ENCODE results near the gene ASRGL1.
"Not testable (repeated sequence)": the region's sequence is repeated elsewhere in the genome, so short reads cannot be mapped to it uniquely, and the experiment has no call there.

Gene ASRGL1

DNA sequence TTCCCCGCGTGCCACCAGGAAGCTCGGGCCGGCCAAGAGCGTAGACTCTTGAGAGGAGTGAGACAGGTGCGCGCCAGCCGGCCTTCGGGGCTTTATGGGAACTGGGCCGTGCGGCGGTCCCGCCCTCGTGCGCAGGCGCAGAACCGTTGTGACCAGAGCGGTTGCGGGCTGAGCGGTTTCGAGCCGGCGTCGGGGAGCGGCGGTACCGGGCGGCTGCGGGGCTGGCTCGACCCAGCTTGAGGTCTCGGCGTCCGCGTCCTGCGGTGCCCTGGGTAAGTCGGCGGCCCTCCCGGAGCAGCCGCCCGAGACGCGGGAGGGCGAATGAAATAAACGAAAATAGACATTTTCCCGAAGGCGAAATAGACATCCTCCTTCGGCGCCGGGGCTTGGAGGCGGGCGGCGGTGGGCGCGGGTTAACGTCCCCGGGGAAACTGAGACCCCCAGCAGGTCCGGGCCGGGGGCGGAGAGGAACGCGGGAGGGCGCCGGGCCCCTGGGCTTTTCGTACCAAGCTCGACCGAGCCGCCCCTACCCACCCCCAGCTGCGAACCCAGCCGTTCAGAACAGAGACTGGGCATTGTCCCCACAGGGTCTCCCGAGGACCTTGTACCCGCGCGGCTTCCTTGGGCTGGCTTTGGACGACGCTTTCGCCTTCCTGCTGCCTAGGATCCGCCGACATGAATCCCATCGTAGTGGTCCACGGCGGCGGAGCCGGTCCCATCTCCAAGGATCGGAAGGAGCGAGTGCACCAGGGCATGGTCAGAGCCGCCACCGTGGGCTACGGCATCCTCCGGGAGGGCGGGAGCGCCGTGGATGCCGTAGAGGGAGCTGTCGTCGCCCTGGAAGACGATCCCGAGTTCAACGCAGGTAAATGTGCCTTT is at the start of gene ASRGL1:
TSS of gene ASRGL1 (plus strand) at position 146 of the 879 bp plus-strand sequence. CDS start at position 676, 530 bp downstream.
- no peak for DNase-seq

DNA sequence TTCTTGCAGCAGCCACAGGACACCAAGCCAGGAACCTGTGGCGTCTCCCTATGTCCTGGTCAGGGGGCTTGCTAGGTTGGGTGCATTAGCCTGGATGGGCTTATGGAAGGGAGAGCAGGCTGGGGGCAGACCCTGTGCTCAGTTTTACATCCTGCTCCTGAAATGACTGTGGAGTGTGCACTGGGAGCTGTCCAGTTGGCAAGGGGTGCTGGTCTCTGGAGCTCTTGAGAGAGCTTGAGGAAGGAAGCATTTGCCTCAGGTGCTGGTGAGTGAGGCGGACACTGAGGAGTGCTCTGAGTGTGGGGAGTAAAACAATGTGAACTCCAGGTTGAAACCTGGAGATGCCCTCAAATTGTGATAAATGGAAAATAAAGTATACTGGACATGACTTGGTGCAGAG is 41.7 kb upstream of the ASRGL1 start:
- no peak for DNase-seq

DNA sequence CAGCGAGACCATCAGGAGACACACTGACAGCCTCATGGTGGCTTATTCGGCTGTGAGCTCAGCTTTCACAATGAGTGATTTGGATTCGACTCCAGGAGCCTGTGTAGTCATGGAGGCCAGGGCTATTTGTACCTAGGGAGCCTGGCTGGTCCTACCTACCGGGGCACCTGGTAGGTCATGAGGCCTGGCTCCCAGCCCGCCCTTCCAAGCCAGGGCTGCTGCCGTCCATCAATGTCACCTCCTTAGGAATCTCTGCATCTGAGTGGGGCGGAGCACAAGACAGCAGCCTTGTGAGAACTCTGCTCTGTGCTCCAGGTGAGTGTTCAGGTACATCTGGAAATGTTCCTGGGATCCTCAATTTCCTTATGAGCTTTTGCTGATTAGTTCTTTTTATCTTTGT is 38.3 kb upstream of the ASRGL1 start, which contains the start of gene SCGB1D4:
TSS of gene SCGB1D4 (minus strand) at position 101 of the 400 bp plus-strand sequence. CDS start at position 36, 65 bp downstream.
- no peak for DNase-seq

DNA sequence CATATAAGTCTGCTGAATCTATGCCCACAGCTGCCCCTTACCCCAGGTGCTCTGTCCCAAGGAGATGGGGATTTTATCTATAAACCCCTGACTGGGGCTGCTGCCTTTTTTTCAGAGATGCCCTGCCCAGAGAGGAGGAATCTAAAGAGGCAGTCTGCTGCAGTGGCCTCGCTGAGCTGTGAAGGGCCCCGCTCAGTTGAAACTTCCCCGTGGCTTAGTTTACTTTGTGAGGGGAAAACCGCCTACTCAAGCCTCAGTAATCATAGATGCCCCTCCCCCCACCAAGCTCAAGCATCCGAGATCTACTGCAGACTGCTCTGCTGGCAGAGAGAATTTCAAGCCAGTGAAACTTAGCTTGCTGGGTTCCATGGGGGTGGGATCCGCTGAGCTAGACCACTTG is 31.0 kb upstream of the ASRGL1 start:
- DNase-seq = no peak

DNA sequence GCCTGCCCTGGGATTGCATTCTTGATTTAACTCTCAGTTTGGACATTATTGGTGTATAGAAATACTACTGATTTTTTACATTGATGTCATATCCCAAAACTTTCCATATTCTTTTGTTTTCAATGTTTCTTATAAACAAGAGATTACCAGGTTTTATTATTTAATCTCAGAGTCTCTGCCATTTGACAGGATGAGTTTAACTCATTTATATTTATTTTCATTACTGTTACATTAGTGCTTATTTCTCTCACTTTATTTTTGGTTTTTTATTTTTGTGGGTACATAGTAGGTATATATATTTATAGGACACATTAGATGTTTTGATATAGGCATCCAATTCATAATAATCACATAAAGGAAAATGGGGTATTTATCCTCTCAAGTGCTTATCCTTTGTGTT is 29.3 kb upstream of the ASRGL1 start:
- DNase-seq = no peak

DNA sequence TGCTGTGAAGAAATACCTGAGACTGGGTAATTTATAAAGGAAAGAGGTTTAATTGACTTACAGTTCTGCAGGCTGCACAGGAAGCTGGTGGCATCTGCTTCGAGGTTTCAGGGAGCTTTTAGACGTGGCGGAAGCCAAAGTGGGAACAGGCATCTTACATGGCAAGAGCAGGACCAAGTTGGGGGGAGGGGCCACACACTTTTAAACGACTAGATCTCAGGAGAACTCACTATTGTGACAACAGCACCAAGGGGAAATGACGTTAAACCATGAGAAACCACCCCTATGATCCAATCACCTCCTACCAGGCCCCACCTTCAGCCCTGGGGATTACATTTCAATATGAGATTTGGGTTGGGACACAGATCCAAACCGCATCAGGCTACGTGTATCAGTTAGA is 27.3 kb upstream of the ASRGL1 start:
- DNase-seq = no peak

DNA sequence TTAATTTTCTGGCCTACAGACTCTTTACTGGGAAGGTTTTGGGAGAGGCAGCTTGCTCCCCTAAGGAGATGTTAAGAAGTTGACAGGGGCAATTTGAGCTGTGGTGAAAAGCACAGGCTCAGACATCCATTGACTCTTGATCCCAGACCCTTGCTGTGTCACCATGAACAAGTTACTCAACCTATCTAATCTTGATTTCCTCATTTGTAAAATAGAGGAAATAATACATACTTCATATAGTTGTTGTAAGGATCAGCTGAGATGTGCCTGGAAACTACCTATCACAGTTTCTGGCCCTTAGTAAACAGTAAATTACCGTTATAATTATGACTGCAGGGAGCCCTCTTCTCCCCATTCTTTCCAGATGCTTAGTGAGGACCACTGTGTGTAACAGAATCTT is 21.8 kb upstream of the ASRGL1 start:
- no peak for DNase-seq

DNA sequence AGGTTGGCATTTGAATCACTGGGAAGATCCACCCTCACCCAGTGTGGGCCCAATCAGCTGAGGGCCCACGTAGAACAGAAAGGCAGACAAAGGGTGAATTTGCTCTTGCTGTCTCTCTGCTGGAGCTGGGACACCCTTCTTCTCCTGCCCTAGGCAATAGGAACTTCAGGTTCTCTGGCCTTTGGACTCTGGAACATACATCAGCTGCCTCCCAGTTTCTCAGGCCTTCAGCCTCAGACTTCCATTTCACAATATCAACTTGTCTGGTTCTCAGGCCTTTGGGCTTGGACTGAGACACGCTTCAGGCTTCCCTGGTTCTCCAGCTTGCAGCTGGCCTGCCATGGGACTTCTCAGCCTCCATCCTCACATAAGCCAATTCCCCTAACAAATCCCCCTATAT is 14.7 kb upstream of the ASRGL1 start:
- no peak for DNase-seq

DNA sequence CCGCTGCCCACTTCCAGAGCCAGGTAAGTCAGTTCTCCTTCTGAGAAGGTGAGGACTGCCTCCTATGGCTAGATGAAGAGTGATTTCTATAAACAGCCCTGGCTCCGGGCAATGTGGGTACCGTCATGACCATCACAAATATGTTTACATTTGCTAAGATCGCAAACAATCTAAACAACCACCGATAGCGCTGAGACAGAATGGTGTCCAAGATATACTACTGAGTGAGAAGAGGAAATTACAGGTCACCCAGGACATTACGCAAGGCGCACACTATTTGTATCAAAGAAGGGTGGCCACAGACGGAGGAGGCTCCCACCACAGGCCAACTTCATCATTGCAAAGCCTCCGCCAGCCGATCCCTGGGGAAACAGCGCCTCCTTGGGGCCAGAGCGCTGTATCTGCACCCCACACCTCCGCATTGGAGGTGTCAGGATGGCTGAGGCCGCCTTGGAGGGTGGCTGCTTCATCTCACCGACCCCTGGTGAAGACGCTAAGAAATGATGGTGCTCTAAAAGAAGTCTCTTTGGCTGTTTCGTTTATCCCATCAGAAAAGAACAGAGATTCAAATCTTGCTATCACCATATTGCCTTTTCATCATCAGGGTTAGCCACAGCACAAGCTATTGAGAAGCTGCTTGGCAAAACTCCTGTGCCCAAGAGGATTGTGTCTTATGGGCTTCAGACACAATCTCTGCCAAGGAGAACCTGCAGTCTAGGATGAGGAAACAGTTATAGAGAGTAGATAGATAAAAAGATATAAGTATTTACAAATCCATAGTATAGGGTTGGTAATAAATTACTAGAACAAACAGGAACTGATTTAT is 12.3 kb upstream of the ASRGL1 start:
- no peak for DNase-seq

DNA sequence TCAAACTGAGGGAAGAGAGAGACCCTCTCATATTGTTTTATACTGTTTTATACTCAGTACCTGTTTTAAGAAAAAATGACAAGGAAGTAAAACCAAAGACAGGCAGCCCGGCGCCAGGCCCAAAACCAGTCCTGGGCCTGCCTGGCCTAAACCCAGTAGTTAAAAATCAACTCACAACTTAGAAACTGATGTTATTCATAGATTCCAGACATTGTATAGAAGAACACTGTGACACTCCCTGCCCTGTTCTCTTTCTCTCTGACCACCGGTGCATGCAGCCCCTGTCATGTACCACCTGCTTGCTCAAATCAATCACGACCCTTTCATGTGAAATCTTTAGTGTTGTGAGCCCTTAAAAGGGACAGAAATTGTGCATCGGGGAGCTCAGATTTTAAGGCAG is 11.5 kb upstream of the ASRGL1 start:
- not testable (repeated sequence) for DNase-seq

DNA sequence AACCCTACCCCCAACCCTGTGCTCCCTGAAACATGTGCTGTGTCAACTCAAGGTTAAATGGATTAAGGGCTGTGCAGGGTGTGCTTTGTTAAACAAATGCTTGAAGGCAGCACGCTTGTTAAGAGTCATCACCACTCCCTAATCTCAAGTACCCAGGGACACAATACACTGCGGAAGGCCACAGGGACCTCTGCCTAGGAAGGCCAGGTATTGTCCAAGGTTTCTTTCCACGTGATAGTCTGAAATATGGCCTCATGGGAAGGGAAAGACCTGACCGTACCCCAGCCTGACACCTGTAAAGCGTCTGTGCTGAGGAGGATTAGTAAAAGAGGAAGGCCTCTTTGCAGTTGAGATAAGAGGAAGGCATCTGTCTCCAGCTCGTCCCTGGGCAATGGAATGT is 10.5 kb upstream of the ASRGL1 start:
- DNase-seq = not testable (repeated sequence)

DNA sequence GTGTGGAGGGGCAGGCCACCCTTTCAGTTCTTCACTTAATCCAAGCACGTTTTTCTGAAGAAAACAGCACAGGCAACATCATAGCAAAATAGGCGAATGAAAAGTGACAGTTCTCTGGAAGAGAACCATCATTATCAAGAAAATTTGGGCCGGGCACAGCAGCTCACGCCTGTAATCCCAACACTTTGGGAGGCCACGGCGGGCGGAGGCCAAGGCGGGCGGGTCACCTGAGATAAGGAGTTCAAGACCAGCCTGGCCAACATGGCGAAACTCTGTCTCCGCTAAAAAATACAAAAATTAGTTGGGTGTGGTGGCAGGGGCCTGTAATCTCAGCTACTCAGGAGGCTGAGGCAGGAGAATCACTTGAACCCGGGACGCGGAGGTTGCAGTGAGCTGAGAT is 9.7 kb upstream of the ASRGL1 start:
- not testable (repeated sequence) for DNase-seq

DNA sequence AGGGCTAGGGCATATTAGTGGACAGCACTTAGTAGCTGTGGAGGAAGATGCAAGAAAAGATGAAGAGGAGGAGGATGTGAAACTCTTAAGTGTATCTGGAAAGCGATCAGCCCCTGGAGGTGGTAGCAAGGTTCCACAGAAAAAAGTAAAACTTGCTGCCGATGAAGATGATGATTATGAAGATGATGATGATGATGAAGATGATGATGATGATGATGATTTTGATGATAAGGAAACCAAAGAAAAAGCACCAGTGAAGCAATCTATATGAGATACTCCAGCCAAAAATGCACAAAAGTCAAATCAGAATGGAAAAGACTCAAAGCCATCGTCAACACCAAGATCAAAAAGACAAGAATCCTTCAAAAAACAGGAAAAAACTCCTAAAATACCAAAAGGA is 6.0 kb upstream of the ASRGL1 start:
- not testable (repeated sequence) for DNase-seq

DNA sequence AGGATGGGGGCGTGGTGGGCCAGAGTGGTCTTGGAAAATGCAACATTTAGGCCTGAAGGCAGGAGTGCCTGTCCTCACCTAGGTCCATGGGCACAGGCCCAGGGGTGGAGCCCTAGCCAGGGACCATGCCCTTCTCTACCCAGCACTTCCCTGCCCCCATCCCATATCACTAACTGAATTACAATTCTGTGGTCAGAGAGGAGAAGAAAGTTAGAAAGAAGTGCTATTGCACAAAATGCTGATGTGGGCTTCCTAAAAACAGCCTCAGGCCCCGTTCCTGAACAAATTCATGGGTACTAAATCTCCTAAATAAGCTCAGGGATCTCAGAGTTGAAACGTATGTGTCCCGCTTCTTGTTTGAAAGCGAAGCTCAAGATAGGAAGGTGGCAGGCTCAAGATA is 3.5 kb upstream of the ASRGL1 start:
- no peak for DNase-seq

DNA sequence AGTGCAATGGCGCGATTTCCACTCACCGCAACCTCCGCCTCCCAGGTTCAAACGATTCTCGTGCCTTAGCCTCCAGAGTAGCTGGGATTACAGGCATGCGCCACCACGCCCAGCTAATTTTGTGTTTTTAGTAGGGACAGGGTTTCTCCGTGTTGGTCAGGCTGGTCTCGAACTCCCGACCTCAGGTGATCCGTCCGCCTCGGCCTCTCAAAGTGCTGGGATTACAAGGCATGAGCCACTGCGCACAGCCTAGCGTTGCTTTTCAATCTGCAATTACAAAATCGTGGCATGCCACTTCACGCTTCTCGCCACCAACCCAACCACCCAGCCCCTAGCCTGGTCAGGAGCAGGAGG is 322 bp upstream of the ASRGL1 start:
- not testable (repeated sequence) for DNase-seq

DNA sequence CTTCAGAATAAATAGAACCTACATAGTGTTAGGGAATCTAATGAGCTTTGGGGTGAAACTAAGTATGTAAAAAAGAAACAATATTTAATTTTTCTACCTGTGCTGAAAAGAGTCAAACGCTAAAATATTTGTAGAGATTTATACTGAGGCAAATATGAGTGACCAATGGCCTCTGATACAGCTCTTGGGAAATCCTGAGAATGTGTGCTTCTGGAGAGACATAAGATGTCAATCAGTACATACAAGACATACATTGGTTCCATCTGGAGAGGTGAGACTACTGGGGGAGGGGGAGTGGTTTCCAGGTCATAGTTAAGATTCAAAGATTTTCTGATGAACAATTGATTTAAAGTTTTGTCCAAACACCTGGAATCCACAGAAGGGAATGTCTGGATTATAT is 970 bp downstream of the ASRGL1 start:
- no peak for DNase-seq

DNA sequence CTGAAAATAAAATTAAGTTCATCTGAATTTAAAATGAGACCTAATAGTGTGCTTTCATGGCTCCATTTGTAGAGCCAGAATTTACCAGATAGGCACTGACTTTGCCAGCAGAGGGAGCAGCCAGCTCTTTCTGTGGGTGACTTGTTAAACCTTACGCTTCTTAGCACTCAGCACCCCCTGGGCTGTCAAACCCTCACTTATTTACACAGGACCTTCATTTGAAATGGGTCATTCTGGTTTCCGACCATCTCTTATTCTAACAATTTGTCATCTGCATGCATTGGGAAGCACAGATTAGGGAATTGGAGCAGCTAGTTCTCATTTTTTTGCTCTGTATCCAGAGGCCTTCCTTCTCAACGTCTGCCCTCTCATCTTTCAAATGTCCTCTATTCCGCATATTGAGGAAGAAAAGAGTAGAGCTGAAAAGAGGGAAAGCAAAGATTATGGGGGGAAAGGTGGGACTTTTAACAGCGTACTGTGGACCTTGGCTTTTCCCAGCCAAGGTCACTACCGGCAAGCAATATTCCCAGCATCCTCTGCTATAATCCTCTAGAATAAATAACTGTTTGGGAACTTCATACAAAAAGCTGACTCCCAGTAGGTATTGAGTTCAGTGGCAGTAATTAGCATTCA is 3.1 kb downstream of the ASRGL1 start:
- DNase-seq = no peak

DNA sequence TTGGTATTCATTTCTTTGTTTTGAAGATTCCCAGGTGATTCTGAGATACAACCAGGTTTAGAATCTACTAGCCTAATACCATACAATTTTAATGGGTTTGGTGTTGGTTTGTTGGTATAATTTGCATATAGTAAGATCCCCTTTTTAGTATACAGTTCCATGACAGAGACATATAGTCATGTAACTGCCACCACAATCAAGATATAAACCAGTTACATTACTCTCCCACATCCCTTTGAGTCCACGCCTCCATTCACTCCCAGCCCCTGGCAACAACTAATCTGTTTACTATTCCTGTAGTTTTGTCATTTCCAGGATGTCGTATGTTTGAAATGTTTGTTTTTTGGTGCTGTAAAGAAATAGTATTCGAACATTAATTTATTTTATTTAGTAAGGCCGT is 4.3 kb downstream of the ASRGL1 start:
- DNase-seq = no peak

DNA sequence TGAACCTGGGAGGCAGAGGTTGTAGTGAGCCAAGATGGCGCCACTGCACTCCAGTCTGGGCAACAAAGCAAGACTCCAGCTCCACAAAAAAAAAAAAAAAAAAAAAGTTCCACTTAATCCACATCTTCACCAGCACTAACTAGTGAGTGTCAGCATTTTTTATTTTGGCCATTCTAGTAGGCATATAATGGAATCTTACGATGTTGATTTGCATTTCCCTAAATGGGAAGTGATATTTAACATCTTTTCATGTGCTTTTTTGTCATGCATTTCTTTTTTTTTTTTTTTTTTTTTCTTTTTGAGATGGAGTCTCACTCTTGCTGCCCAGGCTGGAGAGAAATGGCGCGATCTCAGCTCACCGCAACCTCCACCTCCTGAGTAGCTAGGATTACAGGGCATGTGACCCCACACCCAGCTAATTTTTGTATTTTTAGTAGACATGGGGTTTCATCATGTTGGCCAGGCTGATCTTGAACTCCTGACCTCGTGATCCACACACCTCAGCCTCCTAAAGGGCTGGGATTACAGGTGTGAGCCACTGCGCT is 6.5 kb downstream of the ASRGL1 start:
- DNase-seq = not testable (repeated sequence)

DNA sequence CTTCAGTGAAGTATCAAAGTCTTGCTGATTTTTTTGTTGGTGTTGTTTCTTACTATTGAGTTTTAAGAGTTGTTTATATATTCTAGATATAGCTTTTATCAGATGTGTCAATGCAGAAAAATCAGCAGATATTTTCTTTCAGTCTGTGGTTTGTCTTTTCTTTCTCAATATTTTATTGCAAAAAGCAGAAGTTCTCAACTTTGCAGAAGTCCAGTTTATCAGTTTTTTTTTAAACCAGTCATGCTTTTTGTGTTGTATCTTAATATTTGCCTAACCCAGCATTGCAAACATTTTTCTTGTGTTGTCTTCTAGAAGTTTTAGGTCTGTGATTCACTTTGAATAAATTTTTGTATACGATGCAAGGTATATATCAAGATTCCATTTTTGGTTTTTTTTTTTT is 7.0 kb downstream of the ASRGL1 start:
- no peak for DNase-seq

DNA sequence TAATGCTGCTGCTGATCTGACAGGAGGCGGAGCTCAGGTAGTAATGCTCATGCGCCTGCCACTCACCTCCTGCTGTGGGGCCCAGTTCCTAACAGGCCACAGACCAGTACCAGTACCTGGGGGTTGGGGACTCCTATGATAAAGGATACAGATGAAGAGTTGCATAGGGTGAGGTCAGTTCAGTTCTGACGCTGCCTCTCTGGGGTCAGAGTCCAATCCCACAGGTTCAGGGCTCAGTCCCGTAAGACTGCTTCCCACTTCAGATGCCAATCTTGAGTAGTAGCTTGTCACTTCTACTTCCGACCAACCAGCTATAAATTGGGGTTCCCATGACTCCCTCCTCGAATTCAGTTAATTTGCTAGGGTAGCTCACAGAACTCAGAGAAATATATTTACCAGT is 8.6 kb downstream of the ASRGL1 start:
- no peak for DNase-seq

DNA sequence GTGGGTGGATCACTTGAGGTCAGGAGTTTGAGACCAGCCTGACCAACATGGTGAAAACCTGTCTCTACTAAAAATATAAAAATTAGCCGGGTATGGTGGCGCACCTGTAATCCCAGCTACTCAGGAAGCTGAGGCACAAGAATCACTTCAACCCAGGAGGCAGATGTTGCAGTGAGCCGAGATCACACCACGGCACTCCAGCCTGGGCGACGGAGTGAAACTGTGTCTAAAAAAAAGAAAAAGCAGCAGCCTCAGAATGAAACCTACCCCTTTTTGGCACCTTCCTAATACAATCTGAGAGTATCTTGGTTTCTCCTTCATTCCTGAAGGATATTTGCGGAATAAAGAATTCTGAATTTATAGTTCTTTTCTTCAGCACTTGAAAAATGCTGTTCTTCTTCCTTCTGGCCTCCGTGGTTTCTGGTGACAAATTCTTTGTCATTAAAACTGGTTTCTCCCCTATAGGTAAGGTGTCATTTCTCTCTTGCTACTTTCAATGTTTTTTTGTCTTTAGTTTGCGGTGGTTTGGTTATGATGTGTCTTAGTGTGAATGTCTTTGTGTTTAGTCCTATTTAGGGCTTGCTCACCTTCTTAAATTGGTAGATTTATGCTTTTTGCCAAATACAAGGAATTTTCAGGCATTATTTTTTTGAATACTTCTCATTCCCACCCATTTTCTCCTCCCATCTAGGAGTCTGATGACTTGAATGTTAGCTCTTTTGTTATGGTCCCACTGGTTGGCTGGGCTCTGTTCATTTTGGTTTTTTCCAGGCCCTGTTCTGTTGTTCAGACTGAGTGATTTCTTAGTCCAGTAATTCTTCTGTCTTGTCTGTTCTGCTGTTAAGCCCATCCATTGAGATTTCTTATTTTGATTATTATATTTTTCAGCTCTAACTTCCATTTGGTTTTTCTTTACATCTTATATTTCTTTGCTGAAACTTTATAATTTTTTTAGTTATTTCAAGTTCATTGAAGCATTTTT is 15.4 kb downstream of the ASRGL1 start:
- DNase-seq = no peak
